Heart left ventricle (tissue), 13 donors: Measurements from ENCODE around the gene ST6GALNAC2.

Source experiments
- POLR2A ChIP-seq, 2 donors: fragments of 450-650 bp; IDR thresholded peaks; one replicate each; pipeline ENCODE4 v1.6.1; 2017; ENCODE audit warnings: antibody characterized with exemption in 2 of 2, mild to moderate bottlenecking in 2 of 2, moderate library complexity in 2 of 2
- TF ChIP-seq, protein P1 (sequence below), 12 donors: fragments of 200-600 bp; sonication (generic) in 4 of 12; IDR thresholded peaks; one replicate each; pipeline versions ENCODE4 v1.5.0 to v1.8.0; 2018 to 2022; ENCODE audit warnings: antibody characterized with exemption in 12 of 12, mild to moderate bottlenecking in 5 of 12
- donor health status: ischemic (EF 13 %, LVEDD 7.1; RV severe dilation, severe dysfunction).
- donor health status: DM: no; HTN: yes; CAD: no.
- donor health status: DM: no; HTN: no; CAD: no.
- donor health status: ischemic (EF 25% LVEDD 6.9; RV normal size, moderate dysfunction).
- donor health status: ischemic (EF 25% LVEDD 5.7; RV mildly dilated, moderate dysfunction).
- donor health status: ischemic (EF 35%, LVEDD 5.7; RV mildly dilated, moderate dysfunction).
- donor health status: nonischemic (EF 11% LVEDD 7.7; RV severe dilation, severe dysfunction).
- donor health status: DM: yes; HTN: yes; CAD: no.
- donor health status: PGD.
- donor health status: ischemic (EF 29% LVEDD 5.4; RV normal size, mild dysfunction).
- donor health status: nonischemic (EF 23%, LVEDD 6.1; RV moderate dilation, normal function).

DNA sequence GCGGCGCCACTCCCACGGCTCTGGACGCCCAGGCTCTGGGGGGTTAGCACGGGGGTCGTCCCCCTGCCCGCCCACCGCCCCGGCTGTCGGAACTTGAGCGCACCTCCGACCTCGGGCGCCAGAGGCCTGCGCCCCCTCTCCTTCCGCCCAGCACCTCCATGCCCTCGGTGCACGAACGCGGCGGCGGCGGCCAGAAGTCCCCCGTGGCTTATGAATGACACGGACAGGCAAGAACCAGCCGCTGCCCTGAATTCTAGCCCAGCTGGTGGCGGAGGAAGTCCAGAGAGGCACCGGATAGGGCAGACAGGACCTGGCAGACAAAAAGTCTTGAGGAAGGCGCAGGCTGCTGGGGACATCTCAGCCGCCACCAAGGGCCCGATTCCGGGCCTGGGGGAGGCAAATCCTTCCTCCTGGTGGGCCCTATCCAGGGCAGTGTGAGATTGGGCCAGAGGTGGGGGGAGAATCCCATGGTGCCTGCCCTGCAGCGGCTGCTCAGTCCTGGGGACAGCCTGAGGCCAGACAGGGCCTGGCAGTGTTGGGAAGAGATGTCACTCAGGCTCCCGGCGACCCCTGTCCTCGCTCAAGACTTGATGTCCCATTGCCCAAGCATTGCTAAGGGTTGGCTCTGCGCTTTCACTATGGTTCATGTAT, 47.3 kb downstream of the ST6GALNAC2 start:
- TF ChIP-seq, protein P1, sequence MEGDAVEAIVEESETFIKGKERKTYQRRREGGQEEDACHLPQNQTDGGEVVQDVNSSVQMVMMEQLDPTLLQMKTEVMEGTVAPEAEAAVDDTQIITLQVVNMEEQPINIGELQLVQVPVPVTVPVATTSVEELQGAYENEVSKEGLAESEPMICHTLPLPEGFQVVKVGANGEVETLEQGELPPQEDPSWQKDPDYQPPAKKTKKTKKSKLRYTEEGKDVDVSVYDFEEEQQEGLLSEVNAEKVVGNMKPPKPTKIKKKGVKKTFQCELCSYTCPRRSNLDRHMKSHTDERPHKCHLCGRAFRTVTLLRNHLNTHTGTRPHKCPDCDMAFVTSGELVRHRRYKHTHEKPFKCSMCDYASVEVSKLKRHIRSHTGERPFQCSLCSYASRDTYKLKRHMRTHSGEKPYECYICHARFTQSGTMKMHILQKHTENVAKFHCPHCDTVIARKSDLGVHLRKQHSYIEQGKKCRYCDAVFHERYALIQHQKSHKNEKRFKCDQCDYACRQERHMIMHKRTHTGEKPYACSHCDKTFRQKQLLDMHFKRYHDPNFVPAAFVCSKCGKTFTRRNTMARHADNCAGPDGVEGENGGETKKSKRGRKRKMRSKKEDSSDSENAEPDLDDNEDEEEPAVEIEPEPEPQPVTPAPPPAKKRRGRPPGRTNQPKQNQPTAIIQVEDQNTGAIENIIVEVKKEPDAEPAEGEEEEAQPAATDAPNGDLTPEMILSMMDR (IDR thresholded peaks at IDR 0.05) = no peak
- TF ChIP-seq POLR2A (IDR thresholded peaks at IDR 0.05) = no peak
